ENCODE measurements around the gene SLC35C1. TPM values are rescaled to one million over a fixed set of nuclear protein-coding genes. Genes with fewer than 3 reads are reported as not detected.

The SLC35C1 gene
- total RNA-seq, 5 donors from 2014 or later (not counting 1 experiment from before 2014, with no cell fraction given): 8.3 to 27.0 (median 23.9) TPM

GRCh38 chr11:45857961-45858474 is 53.1 kb downstream of the SLC35C1 start:
- Mint-ChIP-seq H3K4me1 (peaks cover 6 to 11% (median 11%) of the 10 kb centered on the region in 3 donors), H3K36me3 (peaks cover 58% of the 10 kb centered on the region), H3K9me3 (no peaks in the 10 kb centered on the region), H3K4me3 (no peak overlapping the region), H3K27ac (no peak overlapping the region), H3K27me3 (no peaks in the 10 kb centered on the region)
- H3K27ac ChIP-seq (ENCODE audit: low read length): no peak overlapping the region
- 80% methylated on average over 1 of the region's 2 CpGs for WGBS (ENCODE audit: insufficient coverage)
- POLR2A ChIA-PET: interaction anchor here (0.9 to 1.2 kb wide), 2 partner anchors 11 kb away, joined by 3 to 4 read pairs; no protein-coding TSS in a partner anchor
- H3K9me3 ChIP-seq: no peaks in the 10 kb centered on the region
- H3K36me3 ChIP-seq (ENCODE audit: control insufficient read depth in 2 of 2, extremely low read depth in 1 of 2, insufficient read depth in 1 of 2, low read length in 1 of 2): peaks cover 18 to 88% of the 10 kb centered on the region in 2 donors
- ATAC-seq (replicated peaks in 1 of 4) (no peak), DNase-seq (no peak)
- no peaks in the 10 kb centered on the region for H3K27me3 ChIP-seq (replicated peaks in 1 of 2; ENCODE audit: control insufficient read depth in 2 of 2, extremely low read depth in 1 of 2, insufficient read depth in 2 of 2, low read length in 1 of 2)
- no peak overlapping the region for H3K4me3 ChIP-seq (ENCODE audit: control insufficient read depth in 1 of 2, extremely low read depth in 1 of 2, low read length in 1 of 2)
- peaks cover 0 to 6% of the 10 kb centered on the region in 2 experiments for H3K4me1 ChIP-seq (ENCODE audit: control insufficient read depth in 1 of 2, extremely low read depth in 1 of 2, insufficient read depth in 2 of 2, low read length in 2 of 2)
- CTCF ChIA-PET: interaction anchor here in 1 of 2 donors (0.5 kb wide), 1 partner anchor 16 kb away, joined by 3 read pairs; no protein-coding TSS in a partner anchor

GRCh38 chr11:45858751-45859398 is 53.9 kb downstream of the SLC35C1 start:
- POLR2A ChIA-PET: interaction anchor here in 1 of 2 donors (0.7 kb wide), 1 partner anchor 482 kb away, joined by 8 read pairs; no protein-coding TSS in a partner anchor
- no peak overlapping the region for H3K27ac ChIP-seq (ENCODE audit: low read length)

GRCh38 chr11:45859661-45860140 is 54.8 kb downstream of the SLC35C1 start:
- Mint-ChIP-seq H3K4me3 (no peak overlapping the region), H3K36me3 (peaks cover 58% of the 10 kb centered on the region), H3K27me3 (no peaks in the 10 kb centered on the region), H3K9me3 (no peaks in the 10 kb centered on the region), H3K4me1 (peaks cover 0 to 5% (median 1%) of the 10 kb centered on the region in 3 donors), H3K27ac (no peak overlapping the region)
- H3K9me3 ChIP-seq: no peaks in the 10 kb centered on the region
- WGBS (ENCODE audit: insufficient coverage): 96% methylated on average over 3 of the region's 12 CpGs
- H3K36me3 ChIP-seq (ENCODE audit: control insufficient read depth in 2 of 2, extremely low read depth in 1 of 2, insufficient read depth in 1 of 2, low read length in 1 of 2): peaks cover 18 to 96% of the 10 kb centered on the region in 2 donors
- POLR2A ChIA-PET: interaction anchor here (0.5 to 0.7 kb wide), 3 partner anchors 11 to 481 kb away, joined by 3 to 8 read pairs (median 5); no protein-coding TSS in a partner anchor
- H3K27me3 ChIP-seq (replicated peaks in 1 of 2; ENCODE audit: control insufficient read depth in 2 of 2, extremely low read depth in 1 of 2, insufficient read depth in 2 of 2, low read length in 1 of 2): no peaks in the 10 kb centered on the region
- CTCF ChIA-PET: no interaction called here
- H3K4me3 ChIP-seq (ENCODE audit: control insufficient read depth in 1 of 2, extremely low read depth in 1 of 2, low read length in 1 of 2): no peak overlapping the region
- ATAC-seq (replicated peaks in 1 of 4) (no peak), DNase-seq (no peak)
- no peaks in the 10 kb centered on the region for H3K4me1 ChIP-seq (ENCODE audit: control insufficient read depth in 1 of 2, extremely low read depth in 1 of 2, insufficient read depth in 2 of 2, low read length in 2 of 2)
- no peak overlapping the region for H3K27ac ChIP-seq (ENCODE audit: low read length)

More at GRCh38 chr11:45858751-45859398, 53.9 kb downstream of the SLC35C1 start:
- Histone ChIP-seq H3K27me3 (replicated peaks in 1 of 2; ENCODE audit: control insufficient read depth in 2 of 2, extremely low read depth in 1 of 2, insufficient read depth in 2 of 2, low read length in 1 of 2) (no peaks in the 10 kb centered on the region), H3K4me3 (ENCODE audit: control insufficient read depth in 1 of 2, extremely low read depth in 1 of 2, low read length in 1 of 2) (no peak overlapping the region), H3K36me3 (ENCODE audit: control insufficient read depth in 2 of 2, extremely low read depth in 1 of 2, insufficient read depth in 1 of 2, low read length in 1 of 2) (peaks cover 18 to 89% of the 10 kb centered on the region in 2 donors), H3K9me3 (no peaks in the 10 kb centered on the region), H3K4me1 (ENCODE audit: control insufficient read depth in 1 of 2, extremely low read depth in 1 of 2, insufficient read depth in 2 of 2, low read length in 2 of 2) (peaks cover 0 to 2% of the 10 kb centered on the region in 2 experiments)
- no peak for ATAC-seq (replicated peaks in 1 of 4)
- Mint-ChIP-seq H3K4me3 (no peak overlapping the region), H3K27ac (no peak overlapping the region), H3K4me1 (peaks cover 3 to 9% (median 4%) of the 10 kb centered on the region in 3 donors), H3K36me3 (peaks cover 60% of the 10 kb centered on the region), H3K27me3 (no peaks in the 10 kb centered on the region), H3K9me3 (no peaks in the 10 kb centered on the region)
- CTCF ChIA-PET: no interaction called here
- 100% methylated on average over 1 of the region's 5 CpGs for WGBS (ENCODE audit: insufficient coverage)
- no peak for DNase-seq

GRCh38 chr11:45860348-45860747 is 55.4 kb downstream of the SLC35C1 start:
- no peaks in the 10 kb centered on the region for H3K9me3 Mint-ChIP-seq
- H3K4me1 Mint-ChIP-seq: peaks cover 0 to 5% (median 1%) of the 10 kb centered on the region in 3 donors
- H3K27ac ChIP-seq (ENCODE audit: low read length): no peak overlapping the region
- no peaks in the 10 kb centered on the region for H3K9me3 ChIP-seq
- H3K4me1 ChIP-seq (ENCODE audit: control insufficient read depth in 1 of 2, extremely low read depth in 1 of 2, insufficient read depth in 2 of 2, low read length in 2 of 2): no peaks in the 10 kb centered on the region
- peaks cover 18 to 94% of the 10 kb centered on the region in 2 donors for H3K36me3 ChIP-seq (ENCODE audit: control insufficient read depth in 2 of 2, extremely low read depth in 1 of 2, insufficient read depth in 1 of 2, low read length in 1 of 2)
- no peak overlapping the region for H3K27ac Mint-ChIP-seq
- CTCF ChIA-PET: no interaction called here
- no peak overlapping the region for H3K4me3 Mint-ChIP-seq
- H3K4me3 ChIP-seq (ENCODE audit: control insufficient read depth in 1 of 2, extremely low read depth in 1 of 2, low read length in 1 of 2): no peak overlapping the region
- POLR2A ChIA-PET: interaction anchor here (0.6 kb wide), 3 partner anchors 9 to 595 kb away, joined by 3 to 5 read pairs (median 3); no protein-coding TSS in a partner anchor
- no peak for DNase-seq
- no peaks in the 10 kb centered on the region for H3K27me3 ChIP-seq (replicated peaks in 1 of 2; ENCODE audit: control insufficient read depth in 2 of 2, extremely low read depth in 1 of 2, insufficient read depth in 2 of 2, low read length in 1 of 2)
- H3K36me3 Mint-ChIP-seq: peaks cover 64% of the 10 kb centered on the region
- H3K27me3 Mint-ChIP-seq: no peaks in the 10 kb centered on the region
- 100% methylated on average over 3 of the region's 5 CpGs for WGBS (ENCODE audit: insufficient coverage)
- no peak for ATAC-seq (replicated peaks in 1 of 4)

GRCh38 chr11:45860764-45861510 is 56.0 kb downstream of the SLC35C1 start:
- Histone ChIP-seq H3K9me3 (no peaks in the 10 kb centered on the region), H3K27ac (ENCODE audit: low read length) (no peak overlapping the region), H3K36me3 (ENCODE audit: control insufficient read depth in 2 of 2, extremely low read depth in 1 of 2, insufficient read depth in 1 of 2, low read length in 1 of 2) (peaks cover 17 to 94% of the 10 kb centered on the region in 2 donors), H3K27me3 (replicated peaks in 1 of 2; ENCODE audit: control insufficient read depth in 2 of 2, extremely low read depth in 1 of 2, insufficient read depth in 2 of 2, low read length in 1 of 2) (no peaks in the 10 kb centered on the region), H3K4me1 (ENCODE audit: control insufficient read depth in 1 of 2, extremely low read depth in 1 of 2, insufficient read depth in 2 of 2, low read length in 2 of 2) (no peaks in the 10 kb centered on the region), H3K4me3 (ENCODE audit: control insufficient read depth in 1 of 2, extremely low read depth in 1 of 2, low read length in 1 of 2) (no peak overlapping the region)
- DNase-seq (no peak), ATAC-seq (replicated peaks in 1 of 4) (no peak)
- Mint-ChIP-seq H3K36me3 (peaks cover 68% of the 10 kb centered on the region), H3K4me1 (peaks cover 0 to 5% (median 0%) of the 10 kb centered on the region in 3 donors), H3K27me3 (no peaks in the 10 kb centered on the region), H3K9me3 (no peaks in the 10 kb centered on the region), H3K4me3 (no peak overlapping the region), H3K27ac (no peak overlapping the region)
- CTCF ChIA-PET: no interaction called here
- POLR2A ChIA-PET: interaction anchor here (0.6 to 1.0 kb wide), 3 partner anchors 9 to 595 kb away, joined by 3 to 5 read pairs (median 3); no protein-coding TSS in a partner anchor
- WGBS (ENCODE audit: insufficient coverage): 98% methylated on average over 8 of the region's 10 CpGs

Data from T-cell (primary cell).